ENCODE data around the gene ALKBH6. TPM values are rescaled to one million over a fixed set of nuclear protein-coding genes. Genes with fewer than 3 reads are reported as not detected.

The ALKBH6 gene
- total RNA-seq, 1 donor from 2014 or later = 27.3 TPM

GRCh38 chr19:35973487-35973886, 40.5 kb downstream of the ALKBH6 start:
- FAIRE-seq (no peak), DNase-seq (ENCODE audit: low read depth) (no peak)
- Histone ChIP-seq H2AFZ (ENCODE audit: low read depth, low read length) (no peak overlapping the region), H3K79me2 (ENCODE audit: insufficient read depth, low read length) (no peaks in the 10 kb centered on the region), H4K20me1 (ENCODE audit: insufficient read depth, low read length) (no peaks in the 10 kb centered on the region), H3K4me3 (ENCODE audit: insufficient read depth, low read depth, low read length) (no peak overlapping the region), H3K4me2 (ENCODE audit: low read length) (no peak overlapping the region), H3K4me1 (ENCODE audit: insufficient read depth, low read length) (no peaks in the 10 kb centered on the region), H3K9me3 (ENCODE audit: insufficient read depth, low read depth, low read length) (no peaks in the 10 kb centered on the region), H3K27me3 (ENCODE audit: insufficient read depth, low read length) (no peaks in the 10 kb centered on the region), H3K36me3 (ENCODE audit: insufficient read depth, low read length) (no peaks in the 10 kb centered on the region), H3K27ac (ENCODE audit: low read depth, low read length) (no peak overlapping the region), H3K9ac (ENCODE audit: low read length) (no peak overlapping the region)
- TF ChIP-seq CTCF (IDR thresholded peaks at IDR 0.05; ENCODE audit: insufficient read depth, low read depth, low read length) = no peak
- TF ChIP-seq EZH2 (IDR thresholded peaks at IDR 0.05; ENCODE audit: insufficient read depth, low read length) = no peak
- H3K9me3 Mint-ChIP-seq (ENCODE audit: unreplicated experiment) = no peaks in the 10 kb centered on the region
- no peak overlapping the region for H3K27ac Mint-ChIP-seq (ENCODE audit: unreplicated experiment)
- peaks cover 51% of the 10 kb centered on the region for H3K27me3 Mint-ChIP-seq (ENCODE audit: low read depth, unreplicated experiment)
- H3K4me3 Mint-ChIP-seq (ENCODE audit: unreplicated experiment) = no peak overlapping the region
- H3K4me1 Mint-ChIP-seq (ENCODE audit: low read depth, unreplicated experiment) = no peaks in the 10 kb centered on the region
- H3K36me3 Mint-ChIP-seq (ENCODE audit: low read depth, unreplicated experiment) = no peaks in the 10 kb centered on the region

GRCh38 chr19:35966771-35967170, 47.2 kb downstream of the ALKBH6 start:
- Mint-ChIP-seq H3K27me3 (ENCODE audit: low read depth, unreplicated experiment) (peaks cover 32% of the 10 kb centered on the region), H3K36me3 (ENCODE audit: low read depth, unreplicated experiment) (no peaks in the 10 kb centered on the region), H3K4me1 (ENCODE audit: low read depth, unreplicated experiment) (no peaks in the 10 kb centered on the region), H3K27ac (ENCODE audit: unreplicated experiment) (no peak overlapping the region), H3K9me3 (ENCODE audit: unreplicated experiment) (no peaks in the 10 kb centered on the region), H3K4me3 (ENCODE audit: unreplicated experiment) (no peak overlapping the region)
- Histone ChIP-seq H3K27ac (ENCODE audit: low read depth, low read length) (no peak overlapping the region), H2AFZ (ENCODE audit: low read depth, low read length) (no peak overlapping the region), H3K9ac (ENCODE audit: low read length) (no peak overlapping the region), H3K36me3 (ENCODE audit: insufficient read depth, low read length) (no peaks in the 10 kb centered on the region), H3K9me3 (ENCODE audit: insufficient read depth, low read depth, low read length) (no peaks in the 10 kb centered on the region), H4K20me1 (ENCODE audit: insufficient read depth, low read length) (no peaks in the 10 kb centered on the region), H3K4me3 (ENCODE audit: insufficient read depth, low read depth, low read length) (no peak overlapping the region), H3K79me2 (ENCODE audit: insufficient read depth, low read length) (no peaks in the 10 kb centered on the region), H3K27me3 (ENCODE audit: insufficient read depth, low read length) (no peaks in the 10 kb centered on the region), H3K4me2 (ENCODE audit: low read length) (no peak overlapping the region), H3K4me1 (ENCODE audit: insufficient read depth, low read length) (no peaks in the 10 kb centered on the region)
- FAIRE-seq (no peak), DNase-seq (ENCODE audit: low read depth) (no peak)
- TF ChIP-seq EZH2 (IDR thresholded peaks at IDR 0.05; ENCODE audit: insufficient read depth, low read length) (no peak), CTCF (IDR thresholded peaks at IDR 0.05; ENCODE audit: insufficient read depth, low read depth, low read length) (no peak)

GRCh38 chr19:35963514-35963913, 50.5 kb downstream of the ALKBH6 start:
- DNase-seq (ENCODE audit: low read depth) (peak; percentile 39), FAIRE-seq (no peak)
- Histone ChIP-seq H3K27ac (ENCODE audit: low read depth, low read length) (no peak overlapping the region), H3K4me2 (ENCODE audit: low read length) (no peak overlapping the region), H3K4me1 (ENCODE audit: insufficient read depth, low read length) (peaks cover 4% of the 10 kb centered on the region), H3K36me3 (ENCODE audit: insufficient read depth, low read length) (no peaks in the 10 kb centered on the region), H3K27me3 (ENCODE audit: insufficient read depth, low read length) (peaks cover 11% of the 10 kb centered on the region), H3K9ac (ENCODE audit: low read length) (no peak overlapping the region), H3K79me2 (ENCODE audit: insufficient read depth, low read length) (no peaks in the 10 kb centered on the region), H4K20me1 (ENCODE audit: insufficient read depth, low read length) (no peaks in the 10 kb centered on the region), H3K4me3 (ENCODE audit: insufficient read depth, low read depth, low read length) (no peak overlapping the region), H2AFZ (ENCODE audit: low read depth, low read length) (no peak overlapping the region), H3K9me3 (ENCODE audit: insufficient read depth, low read depth, low read length) (no peaks in the 10 kb centered on the region)
- Mint-ChIP-seq H3K27me3 (ENCODE audit: low read depth, unreplicated experiment) (peaks cover 39% of the 10 kb centered on the region), H3K27ac (ENCODE audit: unreplicated experiment) (no peak overlapping the region), H3K36me3 (ENCODE audit: low read depth, unreplicated experiment) (peaks cover 2% of the 10 kb centered on the region), H3K9me3 (ENCODE audit: unreplicated experiment) (no peaks in the 10 kb centered on the region), H3K4me3 (ENCODE audit: unreplicated experiment) (no peak overlapping the region), H3K4me1 (ENCODE audit: low read depth, unreplicated experiment) (no peaks in the 10 kb centered on the region)
- TF ChIP-seq EZH2 (IDR thresholded peaks at IDR 0.05; ENCODE audit: insufficient read depth, low read length) (no peak), CTCF (IDR thresholded peaks at IDR 0.05; ENCODE audit: insufficient read depth, low read depth, low read length) (no peak)

Measured in astrocyte (in vitro differentiated cells and primary cell).